Chondrocyte (in vitro differentiated cells): ENCODE results near the gene PRDM2. TPM values are rescaled to one million over a fixed set of nuclear protein-coding genes. Genes with fewer than 3 reads are reported as not detected.

Experiments used
- DNase-seq: peaks from one replicate; pipeline ENCODE4 v3.0.0; 2021; ENCODE audit warnings: mixed read lengths, low spot score
- H3K27ac Mint-ChIP-seq: one replicate; pipeline ENCODE4 v1.8.0; 2021; ENCODE audit warnings: mild to moderate bottlenecking, moderate library complexity, mixed read lengths; ENCODE audit not compliant: unreplicated experiment
- H3K27me3 Mint-ChIP-seq: 2 replicates; pipeline ENCODE4 v1.8.0; 2021; ENCODE audit warnings: low read depth, mixed read lengths
- H3K36me3 Mint-ChIP-seq: 2 replicates; pipeline ENCODE4 v1.8.0; 2021; ENCODE audit warnings: low read depth, mixed read lengths
- H3K4me1 Mint-ChIP-seq: 2 replicates; pipeline ENCODE4 v1.8.0; 2021; ENCODE audit warnings: low read depth, mild to moderate bottlenecking, mixed read lengths
- H3K4me3 Mint-ChIP-seq: one replicate; pipeline ENCODE4 v1.8.0; 2021; ENCODE audit warnings: mild to moderate bottlenecking, moderate library complexity, mixed read lengths; ENCODE audit not compliant: unreplicated experiment
- H3K9me3 Mint-ChIP-seq: 2 replicates; pipeline ENCODE4 v1.8.0; 2021; ENCODE audit warnings: low read depth, mixed read lengths
- CTCF ChIP-seq: fragments of 200-600 bp; sonication (generic); IDR thresholded peaks from 2 replicates; pipeline ENCODE4 v1.5.0; 2021; ENCODE audit warnings: antibody characterized with exemption, mild to moderate bottlenecking, moderate library complexity
- total RNA-seq: library from RNA; stranded (reverse); gene quantifications from 3 replicates; pipeline ENCODE4 v1.2.1, GENCODE V29; 2021

Gene PRDM2
- total RNA-seq, 1 donor from 2014 or later, result 36.8 TPM

- Mint-ChIP-seq H3K27ac (no peak overlapping the region), H3K9me3 (no peaks in the 10 kb centered on the region), H3K4me1 (no peaks in the 10 kb centered on the region), H3K27me3 (peaks cover 8% of the 10 kb centered on the region), H3K4me3 (no peak overlapping the region), H3K36me3 (no peaks in the 10 kb centered on the region)
- no peak for TF ChIP-seq CTCF
- DNase-seq, result no peak
Measured at GRCh38 chr1:13864760-13865159, 164.8 kb downstream of the PRDM2 start.

- Mint-ChIP-seq H3K36me3 (no peaks in the 10 kb centered on the region), H3K4me3 (no peak overlapping the region), H3K27me3 (peaks cover 7% of the 10 kb centered on the region), H3K4me1 (no peaks in the 10 kb centered on the region), H3K9me3 (peaks cover 8% of the 10 kb centered on the region), H3K27ac (no peak overlapping the region)
- DNase-seq, result no peak
- TF ChIP-seq CTCF, result no peak
Measured at GRCh38 chr1:13865851-13866250, 165.9 kb downstream of the PRDM2 start.

GRCh38 chr1:13867603-13868002 lies 167.6 kb downstream of the PRDM2 start:
- Mint-ChIP-seq H3K9me3 (peaks cover 22% of the 10 kb centered on the region), H3K27me3 (peaks cover 9% of the 10 kb centered on the region), H3K4me1 (no peaks in the 10 kb centered on the region), H3K4me3 (no peak overlapping the region), H3K36me3 (no peaks in the 10 kb centered on the region), H3K27ac (no peak overlapping the region)
- no peak for DNase-seq
- no peak for TF ChIP-seq CTCF

GRCh38 chr1:13869172-13869797 lies 169.3 kb downstream of the PRDM2 start:
- H3K9me3 Mint-ChIP-seq, result peaks cover 25% of the 10 kb centered on the region

GRCh38 chr1:13871413-13871812 lies 171.4 kb downstream of the PRDM2 start:
- peaks cover 29% of the 10 kb centered on the region for H3K9me3 Mint-ChIP-seq
- H3K36me3 Mint-ChIP-seq, result no peaks in the 10 kb centered on the region
- H3K4me3 Mint-ChIP-seq, result no peak overlapping the region
- no peaks in the 10 kb centered on the region for H3K4me1 Mint-ChIP-seq
- H3K27ac Mint-ChIP-seq, result no peak overlapping the region
- no peak for TF ChIP-seq CTCF
- H3K27me3 Mint-ChIP-seq, result peaks cover 6% of the 10 kb centered on the region
- no peak for DNase-seq

More at GRCh38 chr1:13869172-13869797, 169.3 kb downstream of the PRDM2 start:
- no peak for TF ChIP-seq CTCF
- H3K4me3 Mint-ChIP-seq, result no peak overlapping the region
- H3K36me3 Mint-ChIP-seq, result no peaks in the 10 kb centered on the region
- peaks cover 9% of the 10 kb centered on the region for H3K27me3 Mint-ChIP-seq
- DNase-seq, result no peak
- H3K4me1 Mint-ChIP-seq, result no peaks in the 10 kb centered on the region
- H3K27ac Mint-ChIP-seq, result no peak overlapping the region
